ENCODE measurements around the gene MBNL2. TPM values are rescaled to one million over a fixed set of nuclear protein-coding genes. Genes with fewer than 3 reads are reported as not detected.

MBNL2 gene
- polyA plus RNA-seq, 1 experiment: 27.4 TPM

- ChIA-PET CTCF (interaction anchor here (1.8 kb wide), 1 partner anchor 16 kb away, joined by 6 read pairs; no protein-coding TSS in a partner anchor), POLR2A (no interaction called here)
- Histone ChIP-seq H3K36me3 (ENCODE audit: control insufficient read depth, insufficient read depth, low read length) (no peaks in the 10 kb centered on the region), H3K27me3 (ENCODE audit: control insufficient read depth, insufficient read depth, low read length) (no peaks in the 10 kb centered on the region), H3K4me3 (ENCODE audit: low read depth, low read length) (no peak overlapping the region)
- TF ChIP-seq CTCF (IDR thresholded peaks at IDR 0.05; ENCODE audit: insufficient read depth, low read depth, low read length): no peak
- no peak for DNase-seq (ENCODE audit: low read depth)
Observed at GRCh38 chr13:97196340-97196739, 25.8 kb upstream of the MBNL2 start.

GRCh38 chr13:97198753-97199152, 23.4 kb upstream of the MBNL2 start:
- POLR2A ChIA-PET: no interaction called here
- no peak overlapping the region for H3K4me3 ChIP-seq (ENCODE audit: low read depth, low read length)
- H3K27me3 ChIP-seq (ENCODE audit: control insufficient read depth, insufficient read depth, low read length): no peaks in the 10 kb centered on the region
- no peak for TF ChIP-seq CTCF (IDR thresholded peaks at IDR 0.05; ENCODE audit: insufficient read depth, low read depth, low read length)
- no peaks in the 10 kb centered on the region for H3K36me3 ChIP-seq (ENCODE audit: control insufficient read depth, insufficient read depth, low read length)
- DNase-seq (ENCODE audit: low read depth): no peak
- CTCF ChIA-PET: no interaction called here

- no peak for TF ChIP-seq CTCF (IDR thresholded peaks at IDR 0.05; ENCODE audit: insufficient read depth, low read depth, low read length)
- Histone ChIP-seq H3K27me3 (ENCODE audit: control insufficient read depth, insufficient read depth, low read length) (no peaks in the 10 kb centered on the region), H3K36me3 (ENCODE audit: control insufficient read depth, insufficient read depth, low read length) (no peaks in the 10 kb centered on the region), H3K4me3 (ENCODE audit: low read depth, low read length) (no peak overlapping the region)
- POLR2A ChIA-PET: no interaction called here
- no peak for DNase-seq (ENCODE audit: low read depth)
- CTCF ChIA-PET: interaction anchor here (1.0 to 1.5 kb wide), 3 partner anchors 8 to 90 kb away, joined by 3 to 4 read pairs (median 3); no protein-coding TSS in a partner anchor
Observed at GRCh38 chr13:97199451-97199850, 22.7 kb upstream of the MBNL2 start.

- ChIA-PET POLR2A (no interaction called here), CTCF (interaction anchor here (1.0 to 1.5 kb wide), 3 partner anchors 9 to 91 kb away, joined by 3 to 4 read pairs (median 3); no protein-coding TSS in a partner anchor)
- no peaks in the 10 kb centered on the region for H3K27me3 ChIP-seq (ENCODE audit: control insufficient read depth, insufficient read depth, low read length)
- no peaks in the 10 kb centered on the region for H3K36me3 ChIP-seq (ENCODE audit: control insufficient read depth, insufficient read depth, low read length)
- no peak for TF ChIP-seq CTCF (IDR thresholded peaks at IDR 0.05; ENCODE audit: insufficient read depth, low read depth, low read length)
- no peak for DNase-seq (ENCODE audit: low read depth)
- no peak overlapping the region for H3K4me3 ChIP-seq (ENCODE audit: low read depth, low read length)
Observed at GRCh38 chr13:97200081-97200942, 21.8 kb upstream of the MBNL2 start.

GRCh38 chr13:97202761-97203160, 19.4 kb upstream of the MBNL2 start:
- POLR2A ChIA-PET: interaction anchor here (0.5 kb wide), 1 partner anchor 12 kb away, joined by 3 read pairs; no protein-coding TSS in a partner anchor

More at GRCh38 chr13:97202761-97203160, 19.4 kb upstream of the MBNL2 start:
- H3K27me3 ChIP-seq (ENCODE audit: control insufficient read depth, insufficient read depth, low read length): no peaks in the 10 kb centered on the region
- no peaks in the 10 kb centered on the region for H3K36me3 ChIP-seq (ENCODE audit: control insufficient read depth, insufficient read depth, low read length)
- no peak for DNase-seq (ENCODE audit: low read depth)
- no peak overlapping the region for H3K4me3 ChIP-seq (ENCODE audit: low read depth, low read length)
- no peak for TF ChIP-seq CTCF (IDR thresholded peaks at IDR 0.05; ENCODE audit: insufficient read depth, low read depth, low read length)
- CTCF ChIA-PET: interaction anchor here (3.6 kb wide), 1 partner anchor 10 kb away, joined by 16 read pairs; no protein-coding TSS in a partner anchor
